Uterus (tissue), 2 donors: Measurements from ENCODE around the gene LCN10.
"Not testable (repeated sequence)": the region's sequence is repeated elsewhere in the genome, so short reads cannot be mapped to it uniquely, and the experiment has no call there.

Source experiments
- POLR2A ChIP-seq, 2 donors: fragments of 450-650 bp; IDR thresholded peaks; one replicate each; pipeline ENCODE4 v1.6.1; 2016; ENCODE audit warnings: antibody characterized with exemption in 2 of 2, mild to moderate bottlenecking in 1 of 2, moderate library complexity in 1 of 2
- TF ChIP-seq, protein P1 (sequence below), 4 experiments: fragments of 200-600 bp in 2 of 4; fragments of 450-650 bp in 2 of 4; sonication (generic) in 2 of 4; IDR thresholded peaks; one replicate each; pipeline ENCODE4 v1.5.1; 2016 to 2019; ENCODE audit warnings: antibody characterized with exemption in 4 of 4, mild to moderate bottlenecking in 2 of 4, moderate library complexity in 1 of 4

DNA sequence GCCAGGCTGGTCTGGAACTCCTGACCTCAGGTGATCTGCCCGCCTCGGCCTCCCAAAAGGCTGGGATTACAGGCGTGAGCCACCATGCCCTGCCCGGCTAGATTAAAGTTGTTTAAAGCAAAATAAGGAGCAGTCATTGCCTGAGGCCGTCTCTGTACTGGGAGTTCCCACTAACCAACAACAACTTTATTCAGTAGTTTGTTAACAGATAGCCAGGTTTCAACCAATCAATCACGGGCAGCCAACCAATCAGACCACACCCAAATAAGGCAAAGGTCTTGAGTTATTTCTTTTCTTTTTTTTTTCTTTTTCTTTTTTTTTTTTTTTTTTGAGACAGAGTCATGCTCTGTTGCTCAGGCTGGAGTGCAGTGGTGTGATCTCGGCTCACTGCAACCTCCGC, 38.0 kb downstream of the LCN10 start:
- TF ChIP-seq, protein P1, sequence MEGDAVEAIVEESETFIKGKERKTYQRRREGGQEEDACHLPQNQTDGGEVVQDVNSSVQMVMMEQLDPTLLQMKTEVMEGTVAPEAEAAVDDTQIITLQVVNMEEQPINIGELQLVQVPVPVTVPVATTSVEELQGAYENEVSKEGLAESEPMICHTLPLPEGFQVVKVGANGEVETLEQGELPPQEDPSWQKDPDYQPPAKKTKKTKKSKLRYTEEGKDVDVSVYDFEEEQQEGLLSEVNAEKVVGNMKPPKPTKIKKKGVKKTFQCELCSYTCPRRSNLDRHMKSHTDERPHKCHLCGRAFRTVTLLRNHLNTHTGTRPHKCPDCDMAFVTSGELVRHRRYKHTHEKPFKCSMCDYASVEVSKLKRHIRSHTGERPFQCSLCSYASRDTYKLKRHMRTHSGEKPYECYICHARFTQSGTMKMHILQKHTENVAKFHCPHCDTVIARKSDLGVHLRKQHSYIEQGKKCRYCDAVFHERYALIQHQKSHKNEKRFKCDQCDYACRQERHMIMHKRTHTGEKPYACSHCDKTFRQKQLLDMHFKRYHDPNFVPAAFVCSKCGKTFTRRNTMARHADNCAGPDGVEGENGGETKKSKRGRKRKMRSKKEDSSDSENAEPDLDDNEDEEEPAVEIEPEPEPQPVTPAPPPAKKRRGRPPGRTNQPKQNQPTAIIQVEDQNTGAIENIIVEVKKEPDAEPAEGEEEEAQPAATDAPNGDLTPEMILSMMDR (IDR thresholded peaks at IDR 0.05), result not testable (repeated sequence)
- TF ChIP-seq POLR2A (IDR thresholded peaks at IDR 0.05), result not testable (repeated sequence)
